H1 (cell line): Measurements from ENCODE around the gene GPX4. TPM values are rescaled to one million over a fixed set of nuclear protein-coding genes. Genes with fewer than 3 reads are reported as not detected.

Experiments used
- CTCF ChIA-PET: fragments of 300-600 bp; sonication (Branson Sonifier 250); formaldehyde crosslinking; loops from one replicate; lab custom pipeline; 2021; ENCODE audit not compliant: partially characterized antibody; lab: Charles Lee
- POLR2A ChIA-PET: fragments of 300-600 bp; sonication (Branson Sonifier 250); formaldehyde crosslinking; loops from one replicate; lab custom pipeline; 2021; ENCODE audit warnings: inconsistent platforms; ENCODE audit not compliant: partially characterized antibody; lab: Charles Lee
- DNase-seq, 2 experiments: peaks; one replicate each; pipeline versions ENCODE4 v3.0.0 to v3.0.0-alpha.2; 2010 to 2022; ENCODE audit warnings: low spot score in 2 of 2, low read depth in 1 of 2, mixed read lengths in 1 of 2
- FAIRE-seq: peaks from 2 replicates; lab custom pipeline; 2011; peaks lifted over from hg19 to GRCh38; lab: Jason Lieb, UNC
- H2AFZ ChIP-seq: 2 replicates; pipeline ENCODE4 v1.8.1; 2012; ENCODE audit warnings: low read length, inconsistent platforms
- H2AK5ac ChIP-seq: 2 replicates; pipeline ENCODE4 v1.6.1; 2013; ENCODE audit warnings: low read depth, low read length
- H2BK120ac ChIP-seq: replicated peaks from 2 replicates; pipeline ENCODE3; 2013; ENCODE audit warnings: low read depth, low read length, inconsistent platforms
- H2BK12ac ChIP-seq: 2 replicates; pipeline ENCODE4 v1.6.1; 2013; ENCODE audit warnings: low read depth, low read length
- H2BK15ac ChIP-seq: 2 replicates; pipeline ENCODE4 v1.6.1; 2013; ENCODE audit warnings: low read length
- H2BK20ac ChIP-seq: 2 replicates; pipeline ENCODE4 v1.6.1; 2013; ENCODE audit warnings: low read length
- H2BK5ac ChIP-seq: 2 replicates; pipeline ENCODE4 v1.6.1; 2013; ENCODE audit warnings: low read depth, low read length
- H3K14ac ChIP-seq: 2 replicates; pipeline ENCODE4 v1.6.1; 2013; ENCODE audit warnings: inconsistent platforms; ENCODE audit not compliant: insufficient read length
- H3K18ac ChIP-seq: 2 replicates; pipeline ENCODE4 v1.6.1; 2013; ENCODE audit warnings: low read length; ENCODE audit errors: extremely low read depth
- H3K23ac ChIP-seq: 2 replicates; pipeline ENCODE4 v1.6.1; 2013; ENCODE audit warnings: inconsistent platforms; ENCODE audit not compliant: insufficient read length
- H3K23me2 ChIP-seq: 2 replicates; pipeline ENCODE4 v1.6.1; 2013; ENCODE audit warnings: low read depth, low read length
- H3K27ac ChIP-seq: 2 replicates; pipeline ENCODE4 v1.6.1; 2011; ENCODE audit warnings: low read depth, low read length, inconsistent platforms
- H3K27me3 ChIP-seq, 4 experiments: replicated peaks in 1 of 4; 1 replicate in 1 of 4; 2 replicates in 3 of 4; pipeline versions ENCODE4 v1.6.1 to v1.8.1; 2011 to 2013; ENCODE audit warnings: low read length in 3 of 4, mild to moderate bottlenecking in 3 of 4, inconsistent platforms in 2 of 4, mixed read lengths in 2 of 4, moderate library complexity in 1 of 4; ENCODE audit not compliant: control insufficient read depth in 3 of 4, insufficient read depth in 3 of 4; ENCODE audit errors: extremely low read depth in 1 of 4
- H3K36me3 ChIP-seq, 4 experiments: 2 replicates each; pipeline versions ENCODE4 v1.6.1 to v1.8.1; 2011 to 2013; ENCODE audit warnings: mild to moderate bottlenecking in 4 of 4, low read length in 3 of 4, moderate library complexity in 2 of 4, control low read depth in 1 of 4, inconsistent platforms in 1 of 4; ENCODE audit not compliant: insufficient read depth in 4 of 4, control insufficient read depth in 2 of 4
- H3K4ac ChIP-seq: replicated peaks from 2 replicates; pipeline ENCODE3; 2013; ENCODE audit warnings: low read length, low read depth, mixed read lengths, inconsistent platforms; ENCODE audit not compliant: insufficient read length
- H3K4me1 ChIP-seq, 4 experiments: replicated peaks in 1 of 4; 1 replicate in 1 of 4; 2 replicates in 3 of 4; pipeline versions ENCODE4 v1.6.1 to v1.8.1; 2011 to 2013; ENCODE audit warnings: low read length in 3 of 4, inconsistent platforms in 2 of 4, mixed read lengths in 1 of 4; ENCODE audit not compliant: insufficient read depth in 4 of 4, control insufficient read depth in 3 of 4
- H3K4me2 ChIP-seq, 2 experiments: 2 replicates each; pipeline versions ENCODE4 v1.6.1 to v1.8.1; 2011 to 2013; ENCODE audit warnings: low read depth in 2 of 2, low read length in 2 of 2, control low read depth in 1 of 2, inconsistent platforms in 1 of 2, mild to moderate bottlenecking in 1 of 2; ENCODE audit not compliant: insufficient read depth in 1 of 2
- H3K4me3 ChIP-seq, 4 experiments: fragments of 200-600, 300-600 bp in 1 of 4; sonication (generic), shearing (Covaris generic), sonication (Bioruptor Twin) in 1 of 4; 2 replicates each; pipeline versions ENCODE4 v1.5.1 to v1.8.1; 2011 to 2016; ENCODE audit warnings: low read length in 4 of 4, low read depth in 3 of 4, control low read depth in 2 of 4, inconsistent platforms in 2 of 4, mild to moderate bottlenecking in 2 of 4, mixed read lengths in 1 of 4, moderate library complexity in 1 of 4; ENCODE audit not compliant: insufficient read depth in 2 of 4; ENCODE audit errors: extremely low read depth in 1 of 4
- H3K56ac ChIP-seq: replicated peaks from 2 replicates; pipeline ENCODE3; 2013; ENCODE audit warnings: low read depth, mild to moderate bottlenecking, mixed read lengths, low read length, inconsistent platforms; ENCODE audit not compliant: insufficient read length
- H3K79me1 ChIP-seq: 2 replicates; pipeline ENCODE4 v1.6.1; 2013; ENCODE audit warnings: low read depth, low read length, control low read depth
- H3K79me2 ChIP-seq, 2 experiments: 2 replicates each; pipeline versions ENCODE4 v1.6.1 to v1.8.1; 2012 to 2013; ENCODE audit warnings: low read length in 2 of 2, mild to moderate bottlenecking in 2 of 2, inconsistent platforms in 1 of 2; ENCODE audit not compliant: insufficient read depth in 2 of 2, control insufficient read depth in 1 of 2
- H3K9ac ChIP-seq, 4 experiments: replicated peaks in 1 of 4; 1 replicate in 1 of 4; 2 replicates in 3 of 4; pipeline versions ENCODE4 v1.6.1 to v1.8.1; 2011 to 2013; ENCODE audit warnings: low read depth in 3 of 4, low read length in 3 of 4, control low read depth in 2 of 4, mild to moderate bottlenecking in 2 of 4, moderate library complexity in 2 of 4, inconsistent platforms in 1 of 4; ENCODE audit errors: extremely low read depth in 1 of 4
- H3K9me3 ChIP-seq, 2 experiments: 2 replicates each; pipeline versions ENCODE4 v1.6.1 to v1.8.1; 2012 to 2013; ENCODE audit warnings: mild to moderate bottlenecking in 2 of 2, moderate library complexity in 2 of 2, control low read depth in 1 of 2, inconsistent platforms in 1 of 2, low read depth in 1 of 2, low read length in 1 of 2, mixed read lengths in 1 of 2; ENCODE audit not compliant: insufficient read depth in 2 of 2
- H4K20me1 ChIP-seq, 2 experiments: replicated peaks in 1 of 2; 2 replicates each; pipeline versions ENCODE3 to v1.8.1; 2011 to 2013; ENCODE audit warnings: inconsistent platforms in 2 of 2, low read length in 2 of 2, mild to moderate bottlenecking in 1 of 2; ENCODE audit not compliant: insufficient read depth in 2 of 2, control insufficient read depth in 1 of 2
- H4K5ac ChIP-seq: 2 replicates; pipeline ENCODE4 v1.6.1; 2013; ENCODE audit warnings: low read length, low read depth, mixed read lengths, inconsistent platforms; ENCODE audit not compliant: insufficient read length
- H4K8ac ChIP-seq: 2 replicates; pipeline ENCODE4 v1.8.0; 2013; ENCODE audit warnings: mild to moderate bottlenecking, moderate library complexity, low read length, inconsistent platforms; ENCODE audit not compliant: insufficient read depth; ENCODE audit errors: extremely low read depth
- H4K91ac ChIP-seq: replicated peaks from 2 replicates; pipeline ENCODE3; 2013; ENCODE audit warnings: low read length, mixed read lengths, inconsistent platforms; ENCODE audit not compliant: insufficient read length
- WGBS, 2 experiments: shearing (Covaris generic) in 1 of 2; methylation state at CpG; one replicate each; pipeline versions ENCODE4 v1.1.6 to v1.1.7; 2013 to 2015; ENCODE audit warnings: low lambda C conversion rate in 2 of 2, mixed read lengths in 2 of 2, inconsistent platforms in 1 of 2, low coverage in 1 of 2, missing lambda C conversion rate in 1 of 2; ENCODE audit not compliant: insufficient replicate concordance in 2 of 2, insufficient coverage in 1 of 2, insufficient read length in 1 of 2; ENCODE audit errors: extremely low coverage in 1 of 2, missing lambda C conversion rate in 1 of 2; 5-methylcytosine and 5-hydroxymethylcytosine counted together
- polyA plus RNA-seq, 7 experiments: library from polyadenylated mRNA; depleted of rRNA in 3 of 7; stranded (reverse) in 5 of 7; unstranded in 2 of 7; fragments of >200 nt in 5 of 7; fragments of 200-250 nt in 2 of 7; gene quantifications; 1 replicate in 5 of 7; 2 replicates in 1 of 7; 4 replicates in 1 of 7; pipeline versions ENCODE4 v1.2.1 to v1.2.3, GENCODE V29; 2011 to 2013; ENCODE audit warnings: missing spikeins in 2 of 7, mixed read lengths in 2 of 7
- total RNA-seq: library from RNA; stranded (reverse); fragmentation: NEBNext Ultra II Directional; extraction: Animal tissue kit (Norgen Biotek cat#: 25700); gene quantifications from 2 replicates; pipeline ENCODE4 v1.2.1, GENCODE V29; 2021

GPX4 gene
- total and polyA plus RNA-seq, 2 of the 8 experiments (the other 6 are each of a cell fraction or from before 2014, with no cell fraction given) = 342 to 693 TPM

DNA sequence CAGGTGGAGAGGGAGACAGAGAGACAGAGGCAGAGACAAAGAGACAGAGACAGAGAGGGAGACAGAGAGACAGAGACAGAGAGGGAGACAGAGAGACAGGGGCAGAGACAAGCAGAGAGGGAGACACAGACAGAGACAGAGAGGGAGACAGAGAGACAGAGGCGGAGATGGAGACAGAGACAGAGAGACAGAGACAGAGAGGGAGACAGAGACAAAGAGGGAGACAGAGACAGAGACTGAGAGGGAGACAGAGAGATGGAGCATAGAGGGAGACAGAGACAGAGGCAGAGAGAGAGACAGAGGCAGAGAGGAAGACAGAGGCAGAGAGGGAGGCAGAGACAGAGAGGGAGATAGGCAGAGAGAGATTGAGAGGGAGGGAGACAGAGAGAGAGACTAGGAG is 40.9 kb downstream of the GPX4 start:
- no peak overlapping the region for H3K9ac ChIP-seq
- WGBS, 2 experiments = 100% methylated on average over 1 of the region's 1 CpG; no CpG with 5 or more reads in 1 of the 2 experiments
- H3K9me3 ChIP-seq = no peaks in the 10 kb centered on the region
- 0 out of 2 replicates have a peak, but pooled peaks cover 2% of the 10 kb centered on the region for H3K79me1 ChIP-seq
- no peak overlapping the region for H2BK12ac ChIP-seq
- FAIRE-seq (no peak), DNase-seq (no peak)
- H3K18ac ChIP-seq = no peak overlapping the region
- no peak overlapping the region for H2BK20ac ChIP-seq
- H3K27ac ChIP-seq = no peak overlapping the region
- peaks cover 0 to 4% of the 10 kb centered on the region in 2 experiments for H4K20me1 ChIP-seq
- no peak overlapping the region for H3K4me3 ChIP-seq
- H2AFZ ChIP-seq = no peak overlapping the region
- no peak overlapping the region; the same call in 1 of the 2 replicates for H2BK5ac ChIP-seq
- no peak overlapping the region for H3K4ac ChIP-seq
- peaks cover 0 to 11% (median 1%) of the 10 kb centered on the region in 4 experiments; a peak in 2 of 8 replicates for H3K36me3 ChIP-seq
- H2AK5ac ChIP-seq = 0 out of 2 replicates have a peak overlapping the region, but pooled peaks have one; percentile 39
- ChIA-PET POLR2A (no interaction called here), CTCF (interaction anchor here (0.7 to 2.0 kb wide), 2 partner anchors 11 to 14 kb away, joined by 3 to 4 read pairs; no protein-coding TSS in a partner anchor)
- H3K23me2 ChIP-seq = peaks cover 3% of the 10 kb centered on the region; the same call in 1 of the 2 replicates
- no peak overlapping the region for H3K23ac ChIP-seq
- no peak overlapping the region for H4K8ac ChIP-seq
- no peak overlapping the region for H4K91ac ChIP-seq
- no peaks in the 10 kb centered on the region for H3K27me3 ChIP-seq
- no peak overlapping the region for H2BK120ac ChIP-seq
- no peaks in the 10 kb centered on the region for H3K79me2 ChIP-seq
- no peak overlapping the region for H2BK15ac ChIP-seq
- H3K4me2 ChIP-seq = no peak overlapping the region
- no peak overlapping the region for H3K14ac ChIP-seq
- H3K56ac ChIP-seq = no peak overlapping the region
- H4K5ac ChIP-seq = no peak overlapping the region
- peaks cover 0 to 15% (median 7%) of the 10 kb centered on the region in 4 experiments; a peak in 5 of 7 replicates for H3K4me1 ChIP-seq
